SK-N-SH treated with all-trans-retinoic acid at 6 μM for 48 hours (cell line): ENCODE data around the gene EXOC3.

ENCODE experiments used
- ZFP3 ChIP-seq: fragments of 250-450 bp; sonication (Bioruptor Pico); IDR thresholded peaks from 2 replicates; pipeline ENCODE4 v1.5.0; 2020; ENCODE audit warnings: mild to moderate bottlenecking, moderate library complexity

Gene EXOC3

GRCh38 chr5:516338-516925 lies 73.5 kb downstream of the EXOC3 start (continued):
- TF ChIP-seq ZFP3 (CRISPR knock-in tag): no peak
